DOHH2 (cell line): Measurements from ENCODE around the gene ARIH2.

Experiments
- CTCF ChIP-seq: fragments of 200-600 bp; sonication (generic); IDR thresholded peaks from one replicate; pipeline ENCODE4 v1.5.1; 2014; ENCODE audit warnings: antibody characterized with exemption, mild to moderate bottlenecking, low read depth, low read length; ENCODE audit not compliant: poor library complexity, severe bottlenecking
- EZH2phosphoT487 ChIP-seq: fragments of 200-600 bp; sonication (generic); IDR thresholded peaks from 2 replicates; pipeline ENCODE4 v1.6.1; 2017; ENCODE audit warnings: borderline replicate concordance, mild to moderate bottlenecking, antibody characterized with exemption, low read length, moderate library complexity, mixed read lengths

GRCh38 chr3:48960841-48961413 lies 42.3 kb downstream of the ARIH2 start:
- TF ChIP-seq CTCF, result no peak
- no peak for TF ChIP-seq EZH2phosphoT487
